SKM-1 treated with dmso at 0.1 percent for 144 hours (cell line): ENCODE results near the gene MRPL40.
"Not testable (repeated sequence)": the region's sequence is repeated elsewhere in the genome, so short reads cannot be mapped to it uniquely, and the experiment has no call there.

Experiments
- DNase-seq: peaks from one replicate; lab custom pipeline; 2025; ENCODE audit not compliant: unreplicated experiment; lab: John Stamatoyannopoulos, UW

Gene MRPL40

GRCh38 chr22:19440411-19441195, 8.3 kb downstream of the MRPL40 start:
- no peak for DNase-seq

- no peak for DNase-seq
These were observed 9.8 kb downstream of the MRPL40 start for GRCh38 chr22:19442166-19442565.

GRCh38 chr22:19443544-19444211, 11.3 kb downstream of the MRPL40 start:
- DNase-seq: no peak

GRCh38 chr22:19445279-19445982, 13.1 kb downstream of the MRPL40 start:
- DNase-seq: not testable (repeated sequence)

- no peak for DNase-seq
These were observed 14.4 kb downstream of the MRPL40 start for GRCh38 chr22:19446603-19447329.

- peak; percentile 90 for DNase-seq
These were observed 15.2 kb downstream of the MRPL40 start, which contains the start of gene C22orf39 for GRCh38 chr22:19447330-19448075. TSS of gene C22orf39 (minus strand) at chr22:19447711. CDS start at chr22:19447688, 23 bp downstream.

- DNase-seq: peak; percentile 12
These were observed 15.8 kb downstream of the MRPL40 start for GRCh38 chr22:19448076-19448607.

- DNase-seq: no peak
These were observed 16.5 kb downstream of the MRPL40 start for GRCh38 chr22:19448739-19449421.

GRCh38 chr22:19449422-19449767, 17.1 kb downstream of the MRPL40 start:
- DNase-seq: no peak

GRCh38 chr22:19450363-19451175, 18.2 kb downstream of the MRPL40 start:
- DNase-seq: no peak

- no peak for DNase-seq
These were observed 19.2 kb downstream of the MRPL40 start for GRCh38 chr22:19451570-19451969.

- DNase-seq: no peak
These were observed 21.4 kb downstream of the MRPL40 start for GRCh38 chr22:19453718-19454117.

GRCh38 chr22:19454156-19454555, 21.8 kb downstream of the MRPL40 start:
- no peak for DNase-seq

- no peak for DNase-seq
These were observed 22.7 kb downstream of the MRPL40 start for GRCh38 chr22:19455033-19455432.

GRCh38 chr22:19455585-19456370, 23.4 kb downstream of the MRPL40 start:
- no peak for DNase-seq

GRCh38 chr22:19456541-19456940, 24.2 kb downstream of the MRPL40 start:
- DNase-seq: no peak

GRCh38 chr22:19457828-19458428, 25.6 kb downstream of the MRPL40 start:
- no peak for DNase-seq

- no peak for DNase-seq
These were observed 27.7 kb downstream of the MRPL40 start for GRCh38 chr22:19460036-19460435.
